GM11168 (cell line): ENCODE data around the gene FAM149A.

Source experiments
- in situ Hi-C: fragments of 300-500 bp; cut with MboI; formaldehyde crosslinking; loops from one replicate; pipeline ENCODE4 v1.12.0; 2022; ENCODE audit warnings: low sequenced_read_pairs; ENCODE audit not compliant: unreplicated experiment

Gene FAM149A

GRCh38 chr4:186150926-186151325 lies 46.4 kb downstream of the FAM149A start:
- in situ Hi-C loops: no loop called here

- in situ Hi-C loops: no loop called here
Observed at GRCh38 chr4:186151499-186151898, 47.0 kb downstream of the FAM149A start.

- in situ Hi-C loops: no loop called here
Observed at GRCh38 chr4:186158021-186158813, 53.7 kb downstream of the FAM149A start.

- in situ Hi-C loops: no loop called here
Observed at GRCh38 chr4:186158966-186159365, 54.5 kb downstream of the FAM149A start.

- in situ Hi-C loops: no loop called here
Observed at GRCh38 chr4:186159613-186160012, 55.1 kb downstream of the FAM149A start.

- in situ Hi-C loops: no loop called here
Observed at GRCh38 chr4:186161138-186161537, 56.6 kb downstream of the FAM149A start.

- in situ Hi-C loops: no loop called here
Observed at GRCh38 chr4:186166852-186167512, 62.5 kb downstream of the FAM149A start.

- in situ Hi-C loops: no loop called here
Observed at GRCh38 chr4:186167605-186168004, 63.1 kb downstream of the FAM149A start.

- in situ Hi-C loops: no loop called here
Observed at GRCh38 chr4:186168750-186169149, 64.2 kb downstream of the FAM149A start.

- in situ Hi-C loops: no loop called here
Observed at GRCh38 chr4:186169333-186169944, 64.9 kb downstream of the FAM149A start.

GRCh38 chr4:186169945-186170802 lies 65.7 kb downstream of the FAM149A start:
- in situ Hi-C loops: no loop called here

- in situ Hi-C loops: no loop called here
Observed at GRCh38 chr4:186170966-186171365, 66.5 kb downstream of the FAM149A start.

GRCh38 chr4:186172546-186172945 lies 68.0 kb downstream of the FAM149A start:
- in situ Hi-C loops: no loop called here

- in situ Hi-C loops: no loop called here
Observed at GRCh38 chr4:186188107-186188506, 83.6 kb downstream of the FAM149A start.

- in situ Hi-C loops: no loop called here
Observed at GRCh38 chr4:186189656-186190055, 85.2 kb downstream of the FAM149A start.

- in situ Hi-C loops: no loop called here
Observed at GRCh38 chr4:186190581-186191199, 86.2 kb downstream of the FAM149A start.

- in situ Hi-C loops: no loop called here
Observed at GRCh38 chr4:186191200-186192065, 86.9 kb downstream of the FAM149A start, which contains the start of gene CYP4V2. Gene CYP4V2, plus strand, starts transcription at chr4:186191567. Its CDS starts 257 bp downstream, at chr4:186191824.

- in situ Hi-C loops: no loop called here
Observed at GRCh38 chr4:186192066-186192612, 87.6 kb downstream of the FAM149A start.

GRCh38 chr4:186193851-186194250 lies 89.3 kb downstream of the FAM149A start:
- in situ Hi-C loops: no loop called here
